Mucosa of stomach (tissue), 1 donor: ENCODE data around the gene TGFBR3.

Source experiments
- H3K27me3 ChIP-seq: one replicate; pipeline ENCODE4 v1.7.0; 2013; ENCODE audit warnings: mild to moderate bottlenecking, low read length; ENCODE audit not compliant: control insufficient read depth, insufficient read depth
- H3K36me3 ChIP-seq: one replicate; pipeline ENCODE4 v1.7.0; 2013; ENCODE audit warnings: low read length; ENCODE audit not compliant: control insufficient read depth, insufficient read depth
- H3K4me1 ChIP-seq: one replicate; pipeline ENCODE4 v1.7.0; 2013; ENCODE audit warnings: mild to moderate bottlenecking, low read length; ENCODE audit not compliant: control insufficient read depth, insufficient read depth
- H3K4me3 ChIP-seq: one replicate; pipeline ENCODE4 v1.7.0; 2013; ENCODE audit warnings: low read length
- H3K9ac ChIP-seq: one replicate; pipeline ENCODE4 v1.7.0; 2013; ENCODE audit warnings: mild to moderate bottlenecking, low read length, moderate library complexity
- H3K9me3 ChIP-seq: one replicate; pipeline ENCODE4 v1.7.0; 2013; ENCODE audit warnings: mild to moderate bottlenecking, low read length, moderate library complexity; ENCODE audit not compliant: control insufficient read depth
- donor health status: Pancreatic carcinoma.

TGFBR3 gene

GRCh38 chr1:91877574-91878208 lies 8.3 kb downstream of the TGFBR3 start:
- no peak overlapping the region for H3K9ac ChIP-seq
- peaks cover 1% of the 10 kb centered on the region for H3K4me1 ChIP-seq

GRCh38 chr1:91876781-91877573 lies 9.0 kb downstream of the TGFBR3 start:
- Histone ChIP-seq H3K9me3 (no peaks in the 10 kb centered on the region), H3K9ac (no peak overlapping the region), H3K4me1 (peaks cover 5% of the 10 kb centered on the region), H3K4me3 (no peak overlapping the region), H3K27me3 (no peaks in the 10 kb centered on the region), H3K36me3 (no peaks in the 10 kb centered on the region)

More at GRCh38 chr1:91877574-91878208, 8.3 kb downstream of the TGFBR3 start:
- no peaks in the 10 kb centered on the region for H3K27me3 ChIP-seq
- no peaks in the 10 kb centered on the region for H3K9me3 ChIP-seq
- H3K36me3 ChIP-seq: no peaks in the 10 kb centered on the region
- H3K4me3 ChIP-seq: no peak overlapping the region

DNA sequence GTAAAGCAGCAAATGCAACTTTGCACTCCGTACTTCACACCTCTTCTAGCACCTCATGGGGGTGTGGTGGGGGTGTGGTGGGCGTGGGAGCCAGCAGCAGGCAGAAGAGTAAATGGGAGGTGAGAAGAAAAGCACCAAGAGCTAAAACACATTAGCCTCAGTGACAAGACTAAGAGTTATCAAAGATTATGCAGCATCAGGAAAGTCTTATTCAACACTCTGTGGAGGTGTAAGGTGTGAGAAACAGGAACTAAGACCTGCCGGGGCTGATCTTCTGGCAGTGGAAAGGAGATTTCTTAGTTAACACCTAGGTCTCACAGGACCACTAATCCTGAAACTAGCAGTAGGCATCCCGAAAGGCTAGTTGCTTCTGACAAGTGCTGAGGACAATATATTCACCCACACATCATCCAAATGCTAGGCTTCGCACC lies 9.9 kb downstream of the TGFBR3 start:
- Histone ChIP-seq H3K9ac (no peak overlapping the region), H3K4me1 (peaks cover 5% of the 10 kb centered on the region), H3K36me3 (no peaks in the 10 kb centered on the region), H3K27me3 (no peaks in the 10 kb centered on the region), H3K9me3 (no peaks in the 10 kb centered on the region), H3K4me3 (no peak overlapping the region)

- no peaks in the 10 kb centered on the region for H3K9me3 ChIP-seq
- H3K36me3 ChIP-seq: no peaks in the 10 kb centered on the region
- H3K4me3 ChIP-seq: no peak overlapping the region
- no peak overlapping the region for H3K9ac ChIP-seq
- H3K4me1 ChIP-seq: peaks cover 5% of the 10 kb centered on the region
- H3K27me3 ChIP-seq: no peaks in the 10 kb centered on the region
Measured at GRCh38 chr1:91874167-91874566, 11.8 kb downstream of the TGFBR3 start.

- Histone ChIP-seq H3K27me3 (no peaks in the 10 kb centered on the region), H3K4me3 (no peak overlapping the region), H3K4me1 (peaks cover 5% of the 10 kb centered on the region), H3K9ac (no peak overlapping the region), H3K36me3 (no peaks in the 10 kb centered on the region), H3K9me3 (no peaks in the 10 kb centered on the region)
Measured at GRCh38 chr1:91872559-91873081, 13.3 kb downstream of the TGFBR3 start.

- peaks cover 5% of the 10 kb centered on the region for H3K4me1 ChIP-seq
- H3K9ac ChIP-seq: no peak overlapping the region
- H3K9me3 ChIP-seq: no peaks in the 10 kb centered on the region
- no peak overlapping the region for H3K4me3 ChIP-seq
- no peaks in the 10 kb centered on the region for H3K27me3 ChIP-seq
- H3K36me3 ChIP-seq: no peaks in the 10 kb centered on the region
Measured at GRCh38 chr1:91872000-91872399, 14.0 kb downstream of the TGFBR3 start.

- Histone ChIP-seq H3K36me3 (no peaks in the 10 kb centered on the region), H3K4me3 (no peak overlapping the region), H3K27me3 (no peaks in the 10 kb centered on the region), H3K9ac (no peak overlapping the region), H3K4me1 (peaks cover 5% of the 10 kb centered on the region), H3K9me3 (no peaks in the 10 kb centered on the region)
Measured at GRCh38 chr1:91870322-91870721, 15.6 kb downstream of the TGFBR3 start.

GRCh38 chr1:91866425-91866824 lies 19.5 kb downstream of the TGFBR3 start:
- no peaks in the 10 kb centered on the region for H3K9me3 ChIP-seq
- H3K9ac ChIP-seq: no peak overlapping the region
- no peaks in the 10 kb centered on the region for H3K36me3 ChIP-seq
- H3K4me1 ChIP-seq: no peaks in the 10 kb centered on the region
- H3K4me3 ChIP-seq: no peak overlapping the region
- no peaks in the 10 kb centered on the region for H3K27me3 ChIP-seq

- H3K4me1 ChIP-seq: no peaks in the 10 kb centered on the region
- H3K36me3 ChIP-seq: no peaks in the 10 kb centered on the region
- no peaks in the 10 kb centered on the region for H3K9me3 ChIP-seq
- H3K27me3 ChIP-seq: no peaks in the 10 kb centered on the region
- H3K9ac ChIP-seq: no peak overlapping the region
- no peak overlapping the region for H3K4me3 ChIP-seq
Measured at GRCh38 chr1:91864017-91864700, 21.8 kb downstream of the TGFBR3 start.

- no peak overlapping the region for H3K9ac ChIP-seq
- H3K4me3 ChIP-seq: no peak overlapping the region
Measured at GRCh38 chr1:91863498-91863897, 22.5 kb downstream of the TGFBR3 start.

DNA sequence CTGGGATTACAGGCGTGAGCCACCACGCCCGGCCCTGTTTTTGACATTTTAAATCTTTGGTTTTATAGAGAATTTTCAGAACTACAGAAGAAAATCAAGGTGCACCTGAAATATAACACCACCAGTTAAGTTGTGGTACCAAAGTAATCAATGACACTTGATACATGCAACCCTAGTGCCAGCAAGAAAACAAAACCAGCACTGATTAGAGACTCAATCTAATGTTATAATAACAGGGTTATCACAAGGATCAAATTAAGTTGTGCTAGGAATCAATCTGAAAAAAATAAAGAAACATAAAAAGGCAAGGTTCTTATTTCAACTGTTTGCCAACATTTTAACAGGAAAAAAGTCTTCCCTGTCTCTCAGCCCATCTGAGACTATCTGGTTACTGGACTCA lies 23.8 kb downstream of the TGFBR3 start:
- no peak overlapping the region for H3K4me3 ChIP-seq
- no peaks in the 10 kb centered on the region for H3K36me3 ChIP-seq
- no peak overlapping the region for H3K9ac ChIP-seq
- H3K9me3 ChIP-seq: no peaks in the 10 kb centered on the region
- no peaks in the 10 kb centered on the region for H3K4me1 ChIP-seq
- no peaks in the 10 kb centered on the region for H3K27me3 ChIP-seq

More at GRCh38 chr1:91863498-91863897, 22.5 kb downstream of the TGFBR3 start:
- H3K4me1 ChIP-seq: no peaks in the 10 kb centered on the region
- H3K27me3 ChIP-seq: no peaks in the 10 kb centered on the region
- no peaks in the 10 kb centered on the region for H3K9me3 ChIP-seq
- no peaks in the 10 kb centered on the region for H3K36me3 ChIP-seq
